Islet precursor cell (in vitro differentiated cells): ENCODE data around the gene NSL1.

Source experiments
- DNase-seq: peaks from one replicate; pipeline ENCODE4 v3.0.0-alpha.2; 2018

The NSL1 gene

DNA sequence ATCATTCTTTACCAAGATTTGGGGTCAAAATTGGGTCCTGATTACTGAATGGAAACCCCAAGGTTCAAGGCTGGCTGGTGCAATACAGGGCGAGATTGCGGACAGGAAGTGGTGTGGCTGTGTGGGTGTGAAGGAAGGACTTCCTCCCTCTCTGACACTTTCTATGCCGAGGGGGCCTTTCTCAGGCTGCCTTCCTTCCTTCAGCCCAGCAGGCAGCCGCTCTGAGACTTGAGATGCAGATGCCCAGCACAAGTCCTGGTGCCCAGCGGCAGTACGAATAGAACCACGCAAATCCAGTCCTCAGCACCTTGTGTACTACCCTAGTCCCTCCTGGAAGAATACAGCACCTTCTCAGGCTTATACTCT, 108.2 kb downstream of the NSL1 start:
- no peak for DNase-seq

DNA sequence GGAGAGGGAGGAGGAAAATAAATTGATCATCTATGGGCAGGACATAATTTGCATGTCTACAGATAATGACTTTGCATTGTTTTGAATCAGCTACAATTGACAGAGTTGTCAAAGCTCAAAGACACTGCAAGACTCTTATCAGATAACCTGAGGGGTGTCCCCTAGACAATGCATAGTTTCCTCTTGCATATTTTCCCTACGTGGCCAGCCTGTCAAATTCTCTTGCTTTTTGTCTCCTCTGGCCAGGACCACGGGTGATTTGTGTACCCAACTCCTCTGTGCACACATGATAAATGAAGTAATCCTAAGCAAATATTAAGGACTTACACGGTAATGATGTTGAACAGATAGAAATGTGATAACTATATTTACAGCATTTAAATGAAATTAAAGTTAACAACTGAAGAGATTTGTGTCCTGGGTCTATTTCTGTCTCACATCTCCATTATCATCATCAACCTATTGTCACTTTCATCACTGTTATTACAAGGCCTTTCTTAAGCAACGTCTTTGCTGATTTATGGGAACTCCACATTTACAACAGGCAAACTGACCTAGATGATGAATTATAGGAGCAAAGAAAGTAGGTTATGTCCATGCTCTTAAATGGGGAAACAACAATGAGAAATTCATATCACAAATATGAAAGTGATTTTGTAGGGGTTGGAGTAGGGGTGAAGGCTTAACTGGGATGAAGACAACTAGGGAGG, 110.7 kb downstream of the NSL1 start:
- DNase-seq = no peak

DNA sequence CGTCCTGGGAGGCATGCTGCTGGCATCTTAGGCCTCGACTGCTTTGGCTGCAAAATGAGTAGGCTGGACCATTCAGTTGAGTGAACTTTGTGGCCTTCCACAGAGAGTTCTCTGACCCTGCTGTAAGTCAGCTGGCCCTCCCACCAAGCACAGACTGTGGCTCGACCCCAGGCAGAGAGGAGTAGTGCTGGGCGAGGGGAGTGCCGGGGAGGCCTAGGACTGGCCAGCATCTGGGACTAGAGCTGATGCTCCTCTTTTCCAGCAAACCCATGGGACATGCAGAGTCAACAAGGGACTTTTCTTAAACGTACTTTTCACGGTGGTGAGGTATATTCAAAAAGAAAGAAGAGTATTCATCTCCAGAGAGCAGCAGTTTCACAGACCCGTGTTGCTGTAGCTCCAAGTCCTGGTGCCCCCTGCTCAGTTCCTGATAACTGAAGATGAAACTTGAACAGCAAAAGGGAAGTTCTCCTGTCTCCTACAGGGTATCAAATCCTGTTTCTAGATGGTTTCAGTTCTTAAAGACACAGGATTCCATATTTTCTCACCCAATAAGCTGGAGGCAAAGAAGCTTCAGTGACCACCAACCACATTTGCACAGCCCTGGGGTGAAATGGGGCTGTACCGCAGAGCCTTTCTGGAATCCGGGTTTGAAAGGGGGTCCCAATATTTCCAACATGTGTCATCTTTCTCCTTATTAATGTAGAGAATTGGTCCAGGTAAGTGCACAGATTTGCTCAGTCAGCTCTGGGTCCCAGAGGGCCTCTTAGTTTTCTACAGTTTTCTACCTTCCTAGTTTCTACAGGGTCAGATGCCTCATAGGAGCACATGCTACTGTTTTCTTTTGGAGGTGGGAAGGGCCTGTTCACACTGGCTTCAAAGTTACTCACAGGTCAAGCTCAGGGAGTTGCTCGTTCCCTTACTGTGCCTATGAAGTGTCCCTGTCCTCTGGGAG, 112.8 kb downstream of the NSL1 start:
- DNase-seq = no peak

DNA sequence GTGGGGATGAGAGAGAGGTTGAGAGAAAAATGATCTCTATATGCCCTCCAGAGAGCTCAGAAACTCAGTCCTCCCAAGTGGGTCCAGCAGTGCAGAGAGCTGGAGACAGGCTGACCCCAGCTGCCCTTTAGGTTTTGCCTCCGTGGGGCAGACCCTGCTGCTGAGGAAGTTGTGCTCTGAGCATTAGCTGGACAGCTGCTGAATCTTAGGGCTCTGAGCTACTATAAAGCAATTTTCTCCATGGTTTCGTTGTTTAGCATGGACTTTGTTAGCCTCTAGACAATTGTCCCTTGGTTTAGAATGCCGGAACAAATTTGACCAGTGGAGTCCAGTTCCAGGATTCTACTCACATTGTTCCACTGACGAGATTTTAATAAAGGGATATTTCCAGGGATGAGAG, 114.0 kb downstream of the NSL1 start:
- DNase-seq = no peak

DNA sequence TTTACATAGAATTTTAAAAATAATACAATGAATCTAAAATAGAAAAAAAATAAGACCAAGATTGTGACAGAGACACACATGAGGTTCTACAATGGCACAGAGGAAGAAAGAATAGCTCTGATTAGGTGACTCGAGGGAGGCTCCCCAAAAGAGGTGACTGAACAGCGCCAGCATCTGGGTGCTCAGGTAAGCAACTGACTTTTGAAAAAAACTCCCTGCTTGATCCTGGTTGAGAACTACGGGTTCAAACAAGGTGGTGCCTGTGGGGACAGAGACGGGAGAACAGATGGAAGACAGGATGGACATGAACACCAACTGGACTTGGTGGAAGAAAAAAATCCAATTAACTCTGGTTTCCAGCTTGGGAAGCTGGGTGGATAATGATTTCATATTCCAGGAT, 114.4 kb downstream of the NSL1 start:
- no peak for DNase-seq
